Body of pancreas (tissue), 4 donors: ENCODE measurements around the gene MDN1. TPM values are rescaled to one million over a fixed set of nuclear protein-coding genes. Genes with fewer than 3 reads are reported as not detected.

Experiments used
- ATAC-seq: fragments of 150-250 bp; one replicate; pipeline ENCODE4 v1.9.1; 2016
- DNase-seq, 4 donors: peaks; one replicate each; pipeline ENCODE4 v3.0.0-alpha.2; 2019
- H3K27ac ChIP-seq, 4 donors: fragments of 200-600 bp; sonication (generic); 1 replicate in 3 of 4; 2 replicates in 1 of 4; pipeline versions ENCODE4 v1.5.1 to v1.6.1; 2016 to 2019; ENCODE audit warnings: mild to moderate bottlenecking in 1 of 4, mixed read lengths in 1 of 4, moderate library complexity in 1 of 4
- H3K27me3 ChIP-seq, 2 donors: fragments of 200-600 bp; sonication (generic); one replicate each; pipeline ENCODE4 v1.6.0; 2016; ENCODE audit warnings: mild to moderate bottlenecking in 1 of 2
- H3K36me3 ChIP-seq, 2 donors: fragments of 200-600 bp; sonication (generic); replicated peaks in 1 of 2; 2 replicates each; pipeline ENCODE4 v1.5.1; 2016; ENCODE audit warnings: low read depth in 2 of 2; ENCODE audit not compliant: insufficient read depth in 1 of 2
- H3K4me1 ChIP-seq: fragments of 200-600 bp; sonication (generic); one replicate; pipeline ENCODE4 v1.6.0; 2016
- H3K4me3 ChIP-seq, 2 donors: fragments of 200-600 bp; sonication (generic); 1 replicate in 1 of 2; 2 replicates in 1 of 2; pipeline ENCODE4 v1.5.1; 2016 to 2019
- H3K9me3 ChIP-seq, 3 donors: fragments of 200-600 bp; sonication (generic); 1 replicate in 2 of 3; 2 replicates in 1 of 3; pipeline ENCODE4 v1.5.1; 2016
- POLR2A ChIP-seq, 3 donors: fragments of 450-650 bp; IDR thresholded peaks; one replicate each; pipeline ENCODE4 v1.6.1; 2016; ENCODE audit warnings: antibody characterized with exemption in 3 of 3, mild to moderate bottlenecking in 2 of 3
- WGBS, 2 donors: methylation state at CpG; one replicate each; pipeline ENCODE4 v1.1.5; 2017; 5-methylcytosine and 5-hydroxymethylcytosine counted together
- intact Hi-C: fragments of 100-400 bp; cut with DNase I; formaldehyde crosslinking; loops from one replicate; pipeline ENCODE4 v1.15.1; 2023
- total RNA-seq, 2 donors: library from RNA; depleted of rRNA; stranded (reverse); fragments of >200 nt; gene quantifications; one replicate each; pipeline ENCODE4 v1.1.0, GENCODE V29; 2016
- TF ChIP-seq, protein P1 (sequence below), 7 experiments: fragments of 450-650 bp in 4 of 7; fragments of 200-600 bp in 3 of 7; sonication (generic) in 3 of 7; IDR thresholded peaks; one replicate each; pipeline ENCODE4 v1.5.1; 2016 to 2019; ENCODE audit warnings: antibody characterized with exemption in 7 of 7

The MDN1 gene
- total RNA-seq, 2 donors from 2014 or later: 17.9 to 26.7 TPM

- intact Hi-C loops: loop anchor here (10.0 kb wide), 1 partner anchor 633 kb away; no protein-coding TSS in a partner anchor
- H3K9me3 ChIP-seq: no peaks in the 10 kb centered on the region
- WGBS, 2 donors: 90 to 92% methylated on average over 6 of the region's 6 CpGs
- no peaks in the 10 kb centered on the region for H3K4me1 ChIP-seq
- H3K27ac ChIP-seq: no peak overlapping the region
- H3K27me3 ChIP-seq: no peaks in the 10 kb centered on the region
- TF ChIP-seq, protein P1, sequence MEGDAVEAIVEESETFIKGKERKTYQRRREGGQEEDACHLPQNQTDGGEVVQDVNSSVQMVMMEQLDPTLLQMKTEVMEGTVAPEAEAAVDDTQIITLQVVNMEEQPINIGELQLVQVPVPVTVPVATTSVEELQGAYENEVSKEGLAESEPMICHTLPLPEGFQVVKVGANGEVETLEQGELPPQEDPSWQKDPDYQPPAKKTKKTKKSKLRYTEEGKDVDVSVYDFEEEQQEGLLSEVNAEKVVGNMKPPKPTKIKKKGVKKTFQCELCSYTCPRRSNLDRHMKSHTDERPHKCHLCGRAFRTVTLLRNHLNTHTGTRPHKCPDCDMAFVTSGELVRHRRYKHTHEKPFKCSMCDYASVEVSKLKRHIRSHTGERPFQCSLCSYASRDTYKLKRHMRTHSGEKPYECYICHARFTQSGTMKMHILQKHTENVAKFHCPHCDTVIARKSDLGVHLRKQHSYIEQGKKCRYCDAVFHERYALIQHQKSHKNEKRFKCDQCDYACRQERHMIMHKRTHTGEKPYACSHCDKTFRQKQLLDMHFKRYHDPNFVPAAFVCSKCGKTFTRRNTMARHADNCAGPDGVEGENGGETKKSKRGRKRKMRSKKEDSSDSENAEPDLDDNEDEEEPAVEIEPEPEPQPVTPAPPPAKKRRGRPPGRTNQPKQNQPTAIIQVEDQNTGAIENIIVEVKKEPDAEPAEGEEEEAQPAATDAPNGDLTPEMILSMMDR (IDR thresholded peaks at IDR 0.05): no peak
- TF ChIP-seq POLR2A (IDR thresholded peaks at IDR 0.05): no peak
- ATAC-seq (no peak), DNase-seq (no peak)
- H3K36me3 ChIP-seq: no peaks in the 10 kb centered on the region
- no peak overlapping the region for H3K4me3 ChIP-seq
These were observed 201.6 kb downstream of the MDN1 start for GRCh38 chr6:89618026-89618425.

DNA sequence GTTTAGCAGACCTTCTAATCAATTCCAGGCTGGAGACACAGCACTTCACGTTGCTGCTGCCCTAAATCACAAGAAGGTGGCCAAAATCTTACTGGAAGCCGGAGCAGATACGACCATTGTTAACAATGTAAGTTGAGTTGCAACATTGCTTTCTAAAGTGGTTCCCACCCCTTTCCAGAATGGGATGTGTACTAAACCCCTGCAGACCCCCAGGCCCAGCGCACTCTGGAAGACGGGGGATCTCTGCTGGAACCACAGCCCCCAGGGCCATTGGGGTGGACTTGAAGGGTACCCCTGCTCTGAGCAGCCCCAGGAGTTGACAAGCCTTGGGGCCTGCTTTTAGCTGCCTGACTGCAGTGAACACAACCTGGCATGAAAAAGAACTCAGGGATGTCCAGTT is 203.1 kb downstream of the MDN1 start:
- no peak for TF ChIP-seq POLR2A (IDR thresholded peaks at IDR 0.05)
- TF ChIP-seq, protein P1 (IDR thresholded peaks at IDR 0.05): no peak
- intact Hi-C loops: loop anchor here (10.0 kb wide), 1 partner anchor 632 kb away; no protein-coding TSS in a partner anchor

DNA sequence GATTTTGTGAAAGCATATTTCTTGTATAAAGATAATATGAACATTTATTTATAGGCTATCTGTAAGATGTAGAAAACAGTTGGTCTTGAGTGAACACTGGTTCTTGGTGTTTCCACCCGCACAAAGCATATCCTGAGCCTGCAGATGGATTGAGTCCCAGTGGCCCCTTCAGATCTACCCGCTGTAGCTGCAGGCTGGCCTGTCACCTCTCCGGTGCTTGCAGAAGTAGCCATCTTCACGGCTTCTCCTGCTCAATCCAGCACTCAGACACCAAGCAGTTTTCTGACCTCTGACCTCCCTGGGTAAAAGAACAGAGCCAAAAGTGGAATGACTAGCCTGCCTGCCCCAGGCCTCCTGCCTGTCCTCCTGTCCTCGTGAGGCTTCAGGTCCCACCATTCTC is 203.7 kb downstream of the MDN1 start:
- Histone ChIP-seq H3K27ac (no peak overlapping the region), H3K27me3 (no peaks in the 10 kb centered on the region), H3K4me3 (no peak overlapping the region), H3K4me1 (no peaks in the 10 kb centered on the region), H3K9me3 (no peaks in the 10 kb centered on the region), H3K36me3 (no peaks in the 10 kb centered on the region)
- TF ChIP-seq, protein P1 (IDR thresholded peaks at IDR 0.05): no peak
- TF ChIP-seq POLR2A (IDR thresholded peaks at IDR 0.05): no peak
- 81 to 86% methylated on average over 5 of the region's 5 CpGs for WGBS, 2 donors
- ATAC-seq: no peak
- intact Hi-C loops: loop anchor here (10.0 kb wide), 1 partner anchor 631 kb away; no protein-coding TSS in a partner anchor
- no peak for DNase-seq

More for the DNA sequence above, 203.1 kb downstream of the MDN1 start:
- WGBS, 2 donors: 87 to 96% methylated on average over 5 of the region's 5 CpGs
- Histone ChIP-seq H3K36me3 (no peaks in the 10 kb centered on the region), H3K27ac (no peak overlapping the region), H3K4me1 (no peaks in the 10 kb centered on the region), H3K4me3 (no peak overlapping the region), H3K27me3 (no peaks in the 10 kb centered on the region), H3K9me3 (no peaks in the 10 kb centered on the region)
- DNase-seq (no peak), ATAC-seq (no peak)

DNA sequence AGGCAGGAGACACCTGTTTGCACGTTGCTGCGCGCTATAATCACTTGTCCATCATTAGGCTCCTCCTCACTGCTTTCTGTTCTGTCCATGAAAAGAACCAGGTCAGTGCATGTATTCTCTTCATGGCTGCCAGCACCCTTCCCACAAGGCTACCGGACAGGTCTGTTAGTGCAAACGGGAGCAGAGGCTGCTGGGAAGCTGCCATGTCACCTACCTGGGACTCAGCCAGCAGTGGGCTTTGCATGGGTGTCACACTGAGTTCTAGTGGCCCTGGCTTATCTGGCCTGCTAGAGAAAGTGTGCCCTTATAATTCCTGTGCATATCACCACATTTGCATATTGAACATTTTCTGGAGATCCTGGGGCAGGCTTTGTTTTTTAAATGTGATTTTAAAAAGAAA is 205.8 kb downstream of the MDN1 start:
- ATAC-seq: no peak
- no peaks in the 10 kb centered on the region for H3K36me3 ChIP-seq
- H3K4me3 ChIP-seq: no peak overlapping the region
- H3K27ac ChIP-seq: no peak overlapping the region
- peak in 1 of 4 donors; percentile 21 for DNase-seq
- WGBS, 2 donors: 74 to 75% methylated on average over 5 of the region's 5 CpGs
- TF ChIP-seq POLR2A (IDR thresholded peaks at IDR 0.05): no peak
- TF ChIP-seq, protein P1 (IDR thresholded peaks at IDR 0.05): no peak
- H3K4me1 ChIP-seq: no peaks in the 10 kb centered on the region
- H3K27me3 ChIP-seq: no peaks in the 10 kb centered on the region
- no peaks in the 10 kb centered on the region for H3K9me3 ChIP-seq
- intact Hi-C loops: loop anchor here (5.0 to 10.0 kb wide), 2 partner anchors 176 to 629 kb away; no protein-coding TSS in a partner anchor

DNA sequence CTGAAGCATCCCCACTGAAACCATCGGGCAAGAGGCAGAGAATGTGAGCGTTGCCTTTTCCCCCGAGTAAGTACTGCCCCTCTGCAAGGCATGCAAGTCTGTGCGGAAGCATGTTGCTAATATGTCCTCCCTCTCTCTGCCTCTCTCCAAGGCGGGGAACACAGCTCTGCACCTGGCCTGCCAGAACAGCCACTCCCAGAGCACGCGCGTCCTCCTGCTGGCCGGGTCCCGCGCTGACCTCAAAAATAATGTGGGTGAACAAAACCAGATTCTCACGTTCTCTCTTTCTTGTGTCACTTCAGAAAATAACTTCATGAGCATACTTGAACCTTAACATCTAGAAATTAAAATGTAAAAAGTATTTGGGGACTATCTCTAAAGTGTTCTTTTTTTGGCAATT is 207.5 kb downstream of the MDN1 start:
- Histone ChIP-seq H3K9me3 (no peaks in the 10 kb centered on the region), H3K4me3 (no peak overlapping the region), H3K27ac (no peak overlapping the region), H3K27me3 (no peaks in the 10 kb centered on the region), H3K36me3 (no peaks in the 10 kb centered on the region), H3K4me1 (no peaks in the 10 kb centered on the region)
- intact Hi-C loops: loop anchor here (5.0 to 10.0 kb wide), 2 partner anchors 175 to 627 kb away; no protein-coding TSS in a partner anchor
- no peak for ATAC-seq
- TF ChIP-seq, protein P1 (IDR thresholded peaks at IDR 0.05): no peak
- TF ChIP-seq POLR2A (IDR thresholded peaks at IDR 0.05): no peak
- DNase-seq: no peak
- 85 to 91% methylated on average over 12 of the region's 12 CpGs for WGBS, 2 donors
